Measurements from ENCODE around the gene VASH2.
"Not testable (repeated sequence)": the region's sequence is repeated elsewhere in the genome, so short reads cannot be mapped to it uniquely, and the experiment has no call there.

The VASH2 gene

DNA sequence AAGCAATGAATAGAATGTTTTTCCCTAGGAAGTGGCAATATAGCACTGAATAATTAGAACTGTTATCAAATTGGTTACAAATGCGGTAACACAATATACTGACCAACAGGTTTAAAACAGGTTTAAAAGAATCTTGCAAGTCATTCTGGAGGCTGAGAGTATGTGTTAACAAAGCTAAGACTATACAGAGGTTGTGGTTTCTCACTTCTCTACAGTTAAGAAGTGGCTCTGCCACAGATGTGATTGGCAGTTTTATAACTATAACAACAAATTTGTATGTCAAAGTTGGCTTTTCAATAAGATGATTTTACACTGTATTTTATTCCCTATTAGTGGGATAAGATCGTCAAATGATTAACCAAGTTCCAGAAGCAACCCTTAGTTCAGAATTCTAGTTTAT lies 58.2 kb downstream of the VASH2 start:
- H3K4me3 ChIP-seq (replicated peaks in 1 of 2; ENCODE audit: low read depth in 2 of 2, low read length in 2 of 2), result no peak overlapping the region
- no peak for DNase-seq (ENCODE audit: low read depth in 2 of 2)
- TF ChIP-seq, protein P1, sequence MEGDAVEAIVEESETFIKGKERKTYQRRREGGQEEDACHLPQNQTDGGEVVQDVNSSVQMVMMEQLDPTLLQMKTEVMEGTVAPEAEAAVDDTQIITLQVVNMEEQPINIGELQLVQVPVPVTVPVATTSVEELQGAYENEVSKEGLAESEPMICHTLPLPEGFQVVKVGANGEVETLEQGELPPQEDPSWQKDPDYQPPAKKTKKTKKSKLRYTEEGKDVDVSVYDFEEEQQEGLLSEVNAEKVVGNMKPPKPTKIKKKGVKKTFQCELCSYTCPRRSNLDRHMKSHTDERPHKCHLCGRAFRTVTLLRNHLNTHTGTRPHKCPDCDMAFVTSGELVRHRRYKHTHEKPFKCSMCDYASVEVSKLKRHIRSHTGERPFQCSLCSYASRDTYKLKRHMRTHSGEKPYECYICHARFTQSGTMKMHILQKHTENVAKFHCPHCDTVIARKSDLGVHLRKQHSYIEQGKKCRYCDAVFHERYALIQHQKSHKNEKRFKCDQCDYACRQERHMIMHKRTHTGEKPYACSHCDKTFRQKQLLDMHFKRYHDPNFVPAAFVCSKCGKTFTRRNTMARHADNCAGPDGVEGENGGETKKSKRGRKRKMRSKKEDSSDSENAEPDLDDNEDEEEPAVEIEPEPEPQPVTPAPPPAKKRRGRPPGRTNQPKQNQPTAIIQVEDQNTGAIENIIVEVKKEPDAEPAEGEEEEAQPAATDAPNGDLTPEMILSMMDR (IDR thresholded peaks at IDR 0.05; ENCODE audit: low read depth, low read length), result no peak

DNA sequence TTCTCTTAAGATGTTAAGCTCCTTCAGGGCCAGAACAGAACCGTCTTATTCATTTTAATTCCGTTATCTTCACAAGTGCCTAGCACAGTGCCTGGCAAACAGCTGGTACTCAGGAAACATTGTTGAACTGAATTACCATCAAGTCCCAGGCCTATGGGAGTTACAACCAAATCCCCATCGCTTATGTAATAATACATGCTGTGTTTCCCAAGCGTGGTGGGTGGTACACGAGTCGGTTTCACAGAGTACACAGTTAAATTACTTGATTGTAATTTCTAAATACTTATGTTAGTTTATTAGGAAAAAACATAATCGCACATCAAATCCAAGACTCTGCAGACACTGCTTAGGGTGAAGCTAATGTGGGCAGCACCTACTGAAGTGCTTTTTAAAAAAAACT lies 64.3 kb downstream of the VASH2 start:
- TF ChIP-seq, protein P1 (IDR thresholded peaks at IDR 0.05; ENCODE audit: low read depth, low read length), result no peak
- H3K4me3 ChIP-seq (replicated peaks in 1 of 2; ENCODE audit: low read depth in 2 of 2, low read length in 2 of 2), result peak overlapping the region; percentile 85 to 87
- DNase-seq (ENCODE audit: low read depth in 2 of 2), result peak; percentile 25 to 49

DNA sequence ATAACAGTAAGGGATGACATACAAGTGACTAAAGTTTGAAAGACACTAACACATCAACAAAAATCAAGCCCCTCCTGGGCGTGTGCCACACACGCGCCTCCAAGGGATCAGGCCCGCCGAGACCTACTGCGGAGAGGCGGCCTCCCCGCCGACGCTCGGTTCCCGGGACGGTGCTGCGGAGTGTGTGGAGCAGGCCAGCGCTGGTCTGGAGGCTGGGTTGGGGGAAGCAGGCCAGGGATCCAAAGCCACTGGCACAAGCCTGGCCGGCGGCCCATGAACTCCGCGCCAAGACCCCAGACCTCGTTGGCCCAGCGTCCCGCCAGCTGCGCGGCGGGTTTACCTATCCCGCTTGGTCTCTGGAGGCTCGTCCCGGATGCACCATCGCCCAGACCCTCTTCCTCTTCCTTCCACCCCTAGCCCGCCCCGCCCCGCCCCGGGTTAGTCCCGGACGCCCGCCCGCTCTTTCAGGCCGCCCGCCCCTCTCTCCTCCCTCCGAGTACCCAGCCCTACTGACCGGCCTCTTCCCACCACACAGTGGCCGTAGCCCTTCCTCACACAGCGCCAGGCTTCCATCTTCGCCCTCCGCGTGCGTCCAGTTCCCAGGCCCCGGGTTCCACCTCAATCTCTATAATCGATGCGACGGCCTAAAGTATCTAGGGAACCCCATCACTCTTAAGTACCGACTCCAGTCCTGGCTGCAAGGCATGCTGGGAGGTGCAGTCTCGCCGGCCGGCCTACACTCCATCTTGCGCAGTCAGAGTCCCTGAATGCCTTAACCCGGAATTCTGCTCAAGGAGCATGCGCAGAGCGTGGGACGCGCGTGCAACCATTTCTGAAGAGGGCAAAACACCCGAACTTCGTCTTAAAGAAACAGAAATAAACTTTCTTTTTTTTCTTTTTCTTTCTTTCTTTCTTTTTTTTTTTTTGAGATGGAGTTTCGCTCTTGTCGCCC lies 65.0 kb downstream of the VASH2 start, which contains the start of gene ANGEL2:
ANGEL2 (minus strand) TSS at position 769 of the 952 bp plus-strand sequence; CDS start at position 573, 196 bp downstream.
- peak within 1 kb of the TSS; percentile 85 to 87 for H3K4me3 ChIP-seq (replicated peaks in 1 of 2; ENCODE audit: low read depth in 2 of 2, low read length in 2 of 2)
- peak; percentile 98 for DNase-seq (ENCODE audit: low read depth in 2 of 2)
- TF ChIP-seq, protein P1 (IDR thresholded peaks at IDR 0.05; ENCODE audit: low read depth, low read length), result no peak

DNA sequence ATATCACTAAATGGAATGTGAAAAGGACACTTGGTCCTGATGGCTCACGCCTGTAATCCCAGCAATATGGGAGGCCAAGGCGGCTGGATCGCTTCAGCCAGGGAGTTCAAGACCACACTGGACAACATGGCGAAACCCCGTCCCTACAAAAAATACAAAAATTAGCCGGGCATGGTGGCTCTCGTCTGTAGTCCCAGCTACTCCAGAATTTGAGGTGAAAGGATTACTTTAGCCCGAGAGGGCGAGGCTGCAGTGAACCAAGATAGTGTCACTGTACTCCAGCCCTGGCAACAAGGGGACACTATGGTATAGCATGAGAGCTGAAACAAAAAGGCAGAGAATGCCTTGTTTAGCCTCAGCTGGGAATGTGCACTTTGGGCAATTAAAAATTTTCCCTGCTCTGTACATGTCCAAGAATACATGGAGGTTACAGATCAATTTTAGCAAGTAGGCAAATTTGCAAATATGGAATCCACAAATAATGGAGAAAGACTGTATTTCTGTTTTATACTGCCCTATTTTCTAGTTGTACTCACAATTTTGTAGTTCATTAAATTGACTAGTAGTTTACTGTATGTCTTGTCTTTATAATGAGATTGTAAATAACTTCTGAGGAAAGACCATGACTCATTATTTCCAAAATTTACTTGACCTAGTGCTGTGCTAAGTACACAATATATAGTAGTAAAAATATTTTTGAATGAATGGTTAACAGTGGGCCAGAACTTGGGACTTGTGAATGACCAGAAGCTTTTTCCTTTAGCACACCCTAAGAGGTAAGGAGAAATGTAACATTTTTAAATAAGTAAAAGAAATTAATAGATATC lies 67.3 kb downstream of the VASH2 start:
- DNase-seq (ENCODE audit: low read depth in 2 of 2), result no peak
- no peak overlapping the region for H3K4me3 ChIP-seq (replicated peaks in 1 of 2; ENCODE audit: low read depth in 2 of 2, low read length in 2 of 2)
- TF ChIP-seq, protein P1 (IDR thresholded peaks at IDR 0.05; ENCODE audit: low read depth, low read length), result no peak

DNA sequence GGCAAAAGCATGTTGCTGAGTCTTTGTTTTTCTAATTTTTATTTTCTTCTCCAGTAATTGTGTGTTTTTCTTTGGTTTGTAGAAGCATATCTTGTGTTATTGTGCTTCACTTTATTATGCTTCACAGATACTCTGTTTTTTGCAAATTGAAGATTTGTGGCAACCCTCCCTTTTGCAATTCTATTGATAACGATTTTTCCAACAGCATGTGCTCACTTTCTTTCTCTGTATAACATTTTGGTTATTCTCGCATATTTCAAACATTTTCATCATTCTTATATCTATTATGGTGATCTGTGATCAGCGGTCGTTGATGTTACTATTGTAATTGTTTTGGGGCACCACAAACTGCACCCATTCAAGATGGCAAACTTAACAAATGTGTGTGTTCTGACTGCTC lies 69.1 kb downstream of the VASH2 start:
- TF ChIP-seq, protein P1 (IDR thresholded peaks at IDR 0.05; ENCODE audit: low read depth, low read length), result no peak
- DNase-seq (ENCODE audit: low read depth in 2 of 2), result no peak
- H3K4me3 ChIP-seq (replicated peaks in 1 of 2; ENCODE audit: low read depth in 2 of 2, low read length in 2 of 2), result no peak overlapping the region

DNA sequence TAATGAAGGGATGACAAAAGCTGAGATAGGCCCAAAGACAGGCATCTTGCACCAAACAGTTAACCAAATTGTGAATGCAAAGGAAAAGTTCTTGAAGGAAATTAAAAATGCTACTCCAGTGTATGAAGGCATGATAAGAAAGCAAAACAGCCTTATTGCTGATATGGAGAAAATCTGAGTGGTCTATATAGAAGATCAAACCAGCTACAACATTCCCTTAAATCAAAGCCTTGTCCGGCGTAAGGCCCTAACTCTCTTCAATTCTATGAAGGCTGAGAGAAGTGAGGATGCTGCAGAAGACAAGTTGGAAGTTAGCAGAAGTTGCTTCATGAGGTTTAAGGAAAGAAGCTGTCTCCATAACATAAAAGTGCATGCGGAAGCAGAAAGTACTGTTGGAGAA lies 69.7 kb downstream of the VASH2 start:
- H3K4me3 ChIP-seq (replicated peaks in 1 of 2; ENCODE audit: low read depth in 2 of 2, low read length in 2 of 2), result no peak overlapping the region
- TF ChIP-seq, protein P1 (IDR thresholded peaks at IDR 0.05; ENCODE audit: low read depth, low read length), result no peak
- DNase-seq (ENCODE audit: low read depth in 2 of 2), result no peak

DNA sequence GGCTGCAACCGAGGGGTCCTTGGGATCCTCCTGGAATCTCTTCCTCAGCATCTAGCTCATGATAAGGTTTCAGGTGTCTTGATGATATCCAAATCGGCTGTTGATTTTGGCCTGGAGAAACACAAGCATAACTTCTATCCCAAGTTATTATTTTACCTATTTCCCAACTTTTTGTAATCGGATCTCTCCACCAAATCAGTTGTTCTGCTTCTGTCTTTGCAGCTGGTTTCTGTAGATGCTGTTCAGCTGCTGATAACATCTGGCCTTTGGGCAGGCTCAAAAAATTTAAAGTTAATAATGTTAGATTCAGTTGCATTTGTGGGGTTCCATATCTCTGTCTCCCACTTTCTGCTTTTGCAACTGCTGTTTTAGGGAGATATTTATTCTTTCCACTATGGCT lies 76.7 kb downstream of the VASH2 start:
- not testable (repeated sequence) for DNase-seq (ENCODE audit: low read depth in 2 of 2); H3K4me3 ChIP-seq (replicated peaks in 1 of 2; ENCODE audit: low read depth in 2 of 2, low read length in 2 of 2)

All from cardiac fibroblast (primary cell).